NCI-H146 treated with DMSO at 0.1 percent for 48 hours (cell line): ENCODE data around the gene WFDC13.
"Not testable (repeated sequence)": the region's sequence is repeated elsewhere in the genome, so short reads cannot be mapped to it uniquely, and the experiment has no call there.

Experiments used
- DNase-seq: peaks from one replicate; lab custom pipeline; 2025; ENCODE audit not compliant: unreplicated experiment; lab: John Stamatoyannopoulos, UW

Gene WFDC13

GRCh38 chr20:45701873-45702272, at the start of gene WFDC13:
WFDC13 (plus strand) TSS chr20:45702038; CDS start chr20:45702124, 86 bp downstream.
- DNase-seq: no peak

- not testable (repeated sequence) for DNase-seq
Measured at GRCh38 chr20:45657038-45657437, 44.8 kb upstream of the WFDC13 start.

DNA sequence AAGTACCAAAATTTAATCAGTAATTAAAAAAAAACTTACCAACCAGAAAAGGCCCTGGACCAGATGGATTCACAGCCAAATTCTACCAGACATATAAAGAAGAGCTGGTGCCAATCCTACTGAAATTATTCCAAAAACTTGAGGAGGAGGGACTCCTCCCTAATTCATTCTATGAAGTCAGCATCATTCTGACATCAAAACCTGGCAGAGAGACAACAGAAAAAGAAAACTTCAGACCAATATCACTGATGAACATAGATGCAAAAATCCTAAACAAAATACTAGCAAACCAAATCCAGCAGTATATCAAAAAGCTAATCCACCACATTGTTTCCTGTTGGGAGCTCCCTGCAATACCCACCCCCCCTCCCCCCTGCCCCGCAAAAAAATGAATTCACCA, 31.7 kb upstream of the WFDC13 start, which contains the start of gene WFDC11:
Gene WFDC11 (minus strand): TSS at position 101 of the 400 bp plus-strand sequence. CDS start 19,639 bp downstream, outside the sequence.
- DNase-seq: no peak

- DNase-seq: no peak
Measured at GRCh38 chr20:45672765-45673164, 29.1 kb upstream of the WFDC13 start.

GRCh38 chr20:45679650-45680049, 22.2 kb upstream of the WFDC13 start:
- DNase-seq: no peak

DNA sequence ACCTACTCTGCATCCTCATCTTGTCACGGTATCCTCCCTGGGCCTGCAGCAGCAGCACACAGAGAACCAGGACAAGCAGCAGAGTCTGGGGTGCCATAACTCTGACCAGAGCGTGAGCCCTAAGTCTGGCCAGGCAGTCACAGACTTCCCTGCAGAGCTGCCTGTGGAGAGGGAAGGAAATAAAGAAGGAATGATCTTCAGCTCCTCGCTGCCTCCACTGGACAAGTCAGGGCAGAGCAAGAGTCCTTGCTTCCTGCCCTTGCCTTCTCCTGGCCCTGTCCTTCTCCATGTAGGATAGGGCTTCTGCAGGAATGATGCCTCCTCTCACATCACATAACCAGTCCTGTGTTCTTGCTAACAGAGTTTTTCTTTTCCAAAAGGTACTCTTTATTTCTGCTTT, 15.9 kb upstream of the WFDC13 start:
- no peak for DNase-seq

GRCh38 chr20:45693346-45693745, 8.5 kb upstream of the WFDC13 start:
- not testable (repeated sequence) for DNase-seq

GRCh38 chr20:45695496-45695895, 6.3 kb upstream of the WFDC13 start:
- DNase-seq: no peak

DNA sequence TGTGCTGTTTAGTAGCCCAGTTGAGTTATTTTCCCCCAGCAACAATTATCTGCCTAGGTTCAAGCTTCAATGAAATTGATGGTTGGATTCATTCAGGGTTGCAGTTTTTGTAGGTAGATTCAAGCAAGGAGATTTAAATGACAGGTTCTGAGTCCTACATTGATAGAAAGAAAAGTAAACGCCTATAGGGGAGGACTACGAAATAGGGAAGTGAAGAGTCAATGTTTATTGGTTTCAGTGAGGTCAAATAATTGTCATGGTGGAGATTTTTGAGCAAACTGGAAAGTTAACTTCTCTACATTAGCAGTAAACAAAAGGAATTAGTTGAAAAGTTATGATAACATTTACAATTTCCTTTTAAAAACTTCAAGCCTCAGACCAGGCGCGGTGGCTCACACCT, 734 bp upstream of the WFDC13 start:
- no peak for DNase-seq

- DNase-seq: no peak
Measured at GRCh38 chr20:45704969-45705637, 3.3 kb downstream of the WFDC13 start, which contains the start of gene WFDC10B. WFDC10B (minus strand) TSS chr20:45705019; CDS start chr20:45685992, 19,027 bp downstream.

DNA sequence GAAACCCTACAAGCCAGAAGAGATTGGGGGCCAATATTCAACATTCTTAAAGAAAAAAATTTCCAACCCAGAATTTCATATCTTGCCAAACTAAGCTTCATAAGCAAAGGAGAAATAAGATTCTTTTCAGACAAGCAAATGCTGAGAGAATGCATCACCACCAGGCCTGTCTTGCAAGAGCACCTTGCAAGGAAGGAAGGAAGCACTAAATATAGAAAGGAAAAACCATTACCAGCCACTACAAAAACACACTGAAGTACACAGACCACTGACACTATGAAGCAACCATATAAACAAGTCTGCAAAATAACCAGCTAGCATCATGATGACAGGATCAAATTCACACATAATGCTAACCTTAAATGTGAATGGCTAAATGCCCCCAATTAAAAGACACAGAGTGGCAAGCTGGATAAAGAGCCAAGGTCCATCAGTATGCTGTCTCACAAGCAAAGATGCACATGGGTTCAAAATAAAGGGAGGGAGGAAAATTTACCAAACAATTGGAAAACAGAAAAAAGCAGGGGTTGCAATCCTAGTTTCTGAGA, 14.4 kb downstream of the WFDC13 start:
- DNase-seq: not testable (repeated sequence)

DNA sequence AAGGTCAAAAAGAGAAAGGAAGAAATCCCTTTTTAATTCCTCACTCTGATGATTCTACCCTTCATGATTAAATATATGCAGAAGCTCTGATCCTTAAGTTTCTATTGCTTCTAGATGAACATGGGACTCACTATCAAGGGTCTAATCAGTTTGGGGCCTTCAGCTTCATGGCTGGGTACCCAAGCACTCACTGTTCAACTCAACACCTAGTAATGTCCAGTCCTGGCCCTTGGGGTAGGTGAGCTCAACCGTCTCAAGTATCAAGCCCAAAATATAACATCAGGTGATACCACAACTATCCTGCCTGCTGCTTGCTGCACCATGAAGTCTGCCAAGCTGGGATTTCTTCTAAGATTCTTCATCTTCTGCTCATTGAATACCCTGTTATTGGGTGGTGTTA, 20.2 kb downstream of the WFDC13 start, which contains the start of gene SPINT4:
Gene SPINT4 (plus strand): TSS at position 301 of the 400 bp plus-strand sequence. CDS start 21 bp downstream, at position 322.
- DNase-seq: no peak

DNA sequence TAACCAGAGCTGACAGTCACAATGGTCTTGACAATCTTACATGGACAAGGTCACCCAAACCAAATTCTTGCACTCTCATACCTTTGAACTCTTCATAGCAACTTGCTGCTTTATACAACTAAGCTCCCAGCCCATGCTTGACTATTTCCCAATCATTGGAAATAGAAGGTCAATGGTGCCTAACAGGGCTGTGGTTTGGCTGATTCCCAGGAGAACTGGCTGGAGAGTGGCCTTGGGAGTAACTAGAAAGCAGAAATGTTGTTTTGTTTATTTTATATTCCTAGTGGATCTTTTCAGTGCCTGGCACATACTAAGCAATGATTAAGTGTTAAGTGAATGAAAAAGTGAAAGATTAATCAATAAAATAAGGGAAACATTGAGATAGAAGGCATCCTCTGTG, 23.3 kb downstream of the WFDC13 start:
- no peak for DNase-seq

GRCh38 chr20:45727044-45727443, 25.2 kb downstream of the WFDC13 start:
- DNase-seq: no peak

DNA sequence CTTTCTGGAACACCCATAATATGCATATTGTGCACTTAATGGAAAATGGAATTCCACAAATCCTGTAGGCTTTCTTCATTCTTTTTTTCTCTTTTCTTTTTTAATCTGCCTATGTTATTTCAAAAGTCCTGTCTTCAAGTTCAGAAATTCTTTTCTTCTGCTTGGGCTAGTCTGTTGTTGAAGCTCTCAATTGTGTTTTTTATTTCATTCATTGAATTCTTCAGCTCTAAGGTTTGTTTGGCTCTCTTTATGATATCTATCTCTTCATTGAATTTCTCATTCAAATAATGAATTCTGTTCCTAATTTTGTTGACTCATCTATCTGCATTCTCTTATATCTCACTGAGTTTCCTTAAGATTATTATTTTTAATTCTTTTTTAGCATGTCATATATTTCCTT, 30.4 kb downstream of the WFDC13 start:
- no peak for DNase-seq

- DNase-seq: no peak
Measured at GRCh38 chr20:45735552-45735951, 33.7 kb downstream of the WFDC13 start.

DNA sequence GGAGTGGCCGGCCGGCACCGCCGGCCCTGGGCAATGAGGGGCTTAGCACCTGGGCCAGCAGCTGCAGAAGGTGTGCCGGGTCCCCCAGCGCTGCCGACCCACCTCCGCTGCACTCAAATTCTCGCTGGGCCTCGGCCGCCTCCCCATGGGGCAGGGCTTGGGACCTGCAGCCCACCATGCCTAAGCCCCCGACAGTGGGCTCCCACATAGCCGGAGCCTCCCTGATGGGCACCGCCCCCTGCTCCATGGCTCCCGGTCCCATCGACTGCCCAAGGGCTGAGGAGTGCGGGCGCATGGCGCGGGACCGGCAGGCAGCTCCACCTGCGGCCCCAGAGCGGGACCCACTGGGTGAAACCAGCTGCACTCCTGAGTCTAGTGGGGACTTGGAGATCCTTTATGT, 34.1 kb downstream of the WFDC13 start:
- no peak for DNase-seq

DNA sequence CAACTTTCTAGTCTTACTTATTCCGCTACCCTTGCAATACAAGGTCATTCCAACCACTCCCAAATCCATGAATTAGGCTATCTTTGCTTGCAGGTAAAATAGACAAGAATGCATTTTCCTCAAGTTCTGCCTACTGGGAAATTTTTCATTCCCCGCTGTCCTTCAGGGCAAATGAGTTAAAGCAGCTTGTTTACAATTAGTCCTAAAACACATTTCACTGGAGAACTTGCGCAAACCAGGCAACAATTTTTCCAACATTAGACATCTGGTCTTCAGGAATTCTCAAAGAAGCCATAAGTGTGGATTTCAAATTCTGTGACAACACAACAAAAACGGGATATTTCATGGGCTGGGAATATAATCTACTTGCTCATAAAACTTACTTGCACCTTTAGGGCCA, 40.8 kb downstream of the WFDC13 start:
- no peak for DNase-seq

GRCh38 chr20:45745015-45745414, 43.2 kb downstream of the WFDC13 start:
- no peak for DNase-seq

DNA sequence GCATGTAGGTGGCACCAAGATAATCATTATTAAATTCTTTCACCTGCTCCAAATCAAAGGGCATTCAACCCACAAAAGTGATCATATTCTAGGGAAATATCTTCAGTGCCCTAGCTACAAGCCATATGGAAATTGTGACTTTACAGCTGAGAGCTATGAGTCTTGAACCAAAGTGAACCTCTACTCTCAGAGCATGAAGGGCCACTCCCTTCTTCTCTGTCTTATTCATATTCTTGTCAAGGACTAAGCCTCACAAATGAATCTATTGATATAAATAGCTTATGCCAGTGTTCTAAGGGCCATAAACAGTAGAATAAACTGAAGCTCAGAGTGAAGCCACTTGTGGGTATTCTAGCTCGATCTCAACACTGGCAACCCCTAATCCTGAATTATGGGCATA, 49.9 kb downstream of the WFDC13 start:
- DNase-seq: no peak

DNA sequence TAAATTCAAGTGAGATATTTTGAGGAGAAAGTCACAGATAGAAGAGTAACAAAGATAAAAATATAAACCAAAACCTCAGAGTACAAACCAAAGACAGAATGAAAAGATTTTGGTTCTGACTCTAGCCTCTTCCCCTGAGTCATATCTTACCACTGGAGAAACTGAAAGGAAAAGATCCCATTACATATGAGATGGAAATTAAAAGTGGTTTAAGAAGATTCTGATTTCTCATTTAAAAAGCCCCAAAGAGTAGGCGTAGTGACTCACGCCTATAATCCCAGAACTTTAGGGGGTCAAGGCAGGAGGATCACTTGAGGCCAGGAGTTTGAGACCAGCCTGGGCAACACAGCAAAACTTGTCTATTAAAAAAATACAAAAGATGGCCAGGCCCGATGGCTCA, 50.9 kb downstream of the WFDC13 start:
- DNase-seq: no peak

DNA sequence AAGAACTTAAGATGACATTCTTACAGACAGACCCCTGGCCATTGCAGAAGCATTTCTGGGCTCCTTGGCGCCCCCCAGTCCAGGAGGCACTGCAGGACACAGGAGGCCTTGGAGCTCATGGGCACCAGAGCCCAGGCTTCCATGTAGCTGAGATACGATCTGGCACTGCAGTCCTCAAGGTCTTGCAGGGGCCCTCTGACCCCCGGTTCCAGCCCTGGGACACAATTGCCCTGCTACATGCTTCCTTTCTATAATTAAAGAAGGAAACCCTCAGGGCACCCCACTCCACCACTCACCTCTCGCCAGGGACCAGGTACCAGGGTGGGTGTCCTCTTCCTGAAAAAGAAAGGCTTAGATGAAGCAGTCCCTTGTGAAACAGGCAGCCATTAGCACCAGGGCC, 56.3 kb downstream of the WFDC13 start:
- DNase-seq: no peak
